H1 (cell line): Measurements from ENCODE around the gene SCARB1.

Experiments used
- CTCF ChIP-seq, 3 experiments: IDR thresholded peaks; 1 replicate in 2 of 3; 2 replicates in 1 of 3; pipeline versions ENCODE4 v1.5.1 to v1.6.1; 2011; ENCODE audit warnings: low read length in 3 of 3, mild to moderate bottlenecking in 3 of 3, inconsistent platforms in 2 of 3, low read depth in 1 of 3, moderate library complexity in 1 of 3; ENCODE audit not compliant: insufficient read depth in 1 of 3; ENCODE audit errors: control extremely low read depth in 1 of 3
- JUND ChIP-seq: IDR thresholded peaks from 2 replicates; pipeline ENCODE4 v1.6.1; 2011; ENCODE audit warnings: mild to moderate bottlenecking, improper control_type of control experiment, low read length
- POLR2A ChIP-seq, 2 experiments: IDR thresholded peaks; 1 replicate in 1 of 2; 2 replicates in 1 of 2; pipeline ENCODE4 v1.6.1; 2011; ENCODE audit warnings: low read depth in 2 of 2, low read length in 2 of 2, mild to moderate bottlenecking in 2 of 2; ENCODE audit errors: control extremely low read depth in 1 of 2

- TF ChIP-seq JUND, result no peak
- no peak for TF ChIP-seq CTCF (IDR thresholded peaks at IDR 0.05; ENCODE audit: control extremely low read depth in 1 of 3, insufficient read depth in 1 of 3, low read depth in 1 of 3, low read length in 3 of 3)
- TF ChIP-seq POLR2A (IDR thresholded peaks at IDR 0.05; ENCODE audit: control extremely low read depth in 1 of 2, low read depth in 2 of 2, low read length in 2 of 2), result no peak
These were observed 24.6 kb upstream of the SCARB1 start for GRCh38 chr12:124888260-124888659.
